Right lobe of liver (tissue), 4 donors: Measurements from ENCODE around the gene UNKL.

ENCODE experiments used
- CTCF ChIP-seq, 4 donors: fragments of 200-600 bp in 3 of 4; fragments of 450-650 bp in 1 of 4; IDR thresholded peaks; one replicate each; pipeline versions ENCODE4 v1.5.1 to v1.8.0; 2016 to 2022; ENCODE audit warnings: antibody characterized with exemption in 4 of 4, mild to moderate bottlenecking in 2 of 4
- POLR2A ChIP-seq: fragments of 450-650 bp; IDR thresholded peaks from one replicate; pipeline ENCODE4 v1.6.1; 2017; ENCODE audit warnings: antibody characterized with exemption, mild to moderate bottlenecking
- donor health status: DM: no; HTN: no; CAD: no.
- donor health status: DM: no; HTN: no; CAD: no.
- donor health status: DM: no; HTN: yes; CAD: no.

- TF ChIP-seq POLR2A = no peak
- no peak for TF ChIP-seq CTCF (IDR thresholded peaks at IDR 0.05)
Observed at GRCh38 chr16:1432388-1433262, 18.1 kb upstream of the UNKL start.
